Measurements from ENCODE around the gene NFASC. TPM values are rescaled to one million over a fixed set of nuclear protein-coding genes. Genes with fewer than 3 reads are reported as not detected.

NFASC gene
- total RNA-seq, 2 experiments from 2014 or later: 0.32 TPM; not detected in 1

DNA sequence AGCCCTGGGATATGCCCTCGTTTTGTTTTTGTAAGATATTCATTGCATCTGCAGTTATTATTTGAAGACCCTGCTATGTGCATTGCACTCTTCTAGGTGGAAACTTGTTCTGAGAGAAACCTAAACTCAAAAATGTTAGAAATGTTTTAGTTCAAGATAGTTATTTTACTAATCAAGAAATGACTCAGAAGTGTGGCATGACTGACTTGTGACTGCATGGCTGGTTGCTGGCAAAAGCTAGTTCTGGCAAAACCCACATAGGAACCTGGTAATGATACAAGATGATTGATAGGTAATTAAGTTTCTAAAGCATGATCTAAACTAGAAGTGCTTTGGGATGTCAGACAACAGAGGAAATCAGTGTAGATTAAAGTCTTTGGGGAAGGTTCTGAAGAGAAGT is 33.8 kb upstream of the NFASC start:
- Mint-ChIP-seq H3K27ac (no peak overlapping the region), H3K4me1 (ENCODE audit: low read depth) (no peaks in the 10 kb centered on the region), H3K27me3 (ENCODE audit: low read depth) (peaks cover 16% of the 10 kb centered on the region), H3K4me3 (no peak overlapping the region), H3K9me3 (ENCODE audit: insufficient read depth) (no peaks in the 10 kb centered on the region), H3K36me3 (ENCODE audit: low read depth) (no peaks in the 10 kb centered on the region)
- ChIA-PET POLR2A (no interaction called here), CTCF (interaction anchor here (1.0 kb wide), 1 partner anchor 45 kb away, joined by 4 read pairs; no protein-coding TSS in a partner anchor)
- DNase-seq (no peak), ATAC-seq (no peak)

DNA sequence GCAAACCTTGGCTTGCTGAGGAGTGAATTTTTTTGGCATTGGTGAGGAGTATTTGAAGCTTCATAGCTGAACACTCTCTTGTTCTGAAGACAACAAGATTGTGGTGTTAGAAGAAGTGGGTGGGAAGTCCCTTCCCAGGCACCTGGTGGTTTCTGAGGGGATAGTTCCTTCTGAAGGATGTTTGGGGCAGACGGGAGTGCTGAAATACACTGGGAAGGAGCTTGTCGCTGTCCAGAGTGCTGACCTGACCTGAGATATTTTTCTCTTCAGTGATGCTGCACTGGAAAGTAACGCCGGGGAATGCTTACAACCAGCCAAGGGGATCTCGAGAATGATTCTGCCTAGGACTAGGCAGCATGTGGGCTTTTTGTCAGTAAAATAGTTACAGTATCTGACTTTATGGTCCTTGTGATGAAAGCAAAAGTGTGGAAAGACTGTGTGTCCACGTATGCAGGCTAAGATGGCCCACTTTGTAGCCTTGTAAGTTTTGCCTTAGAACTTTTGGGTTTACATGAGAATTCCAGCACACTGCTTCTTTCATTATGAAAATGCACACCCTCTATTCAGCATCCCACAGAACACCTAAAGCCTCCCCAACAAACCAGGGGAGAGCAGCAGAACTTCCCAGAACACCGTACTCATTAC is 33.1 kb upstream of the NFASC start:
- H3K9me3 Mint-ChIP-seq (ENCODE audit: insufficient read depth): no peaks in the 10 kb centered on the region
- DNase-seq (peak; percentile 47), ATAC-seq (no peak)
- POLR2A ChIA-PET: no interaction called here
- H3K27me3 Mint-ChIP-seq (ENCODE audit: low read depth): peaks cover 12% of the 10 kb centered on the region
- H3K4me1 Mint-ChIP-seq (ENCODE audit: low read depth): no peaks in the 10 kb centered on the region
- no peak overlapping the region for H3K27ac Mint-ChIP-seq
- no peak overlapping the region for H3K4me3 Mint-ChIP-seq
- CTCF ChIA-PET: interaction anchor here (1.0 kb wide), 2 partner anchors 46 to 74 kb away, joined by 3 to 4 read pairs; no protein-coding TSS in a partner anchor
- no peaks in the 10 kb centered on the region for H3K36me3 Mint-ChIP-seq (ENCODE audit: low read depth)

DNA sequence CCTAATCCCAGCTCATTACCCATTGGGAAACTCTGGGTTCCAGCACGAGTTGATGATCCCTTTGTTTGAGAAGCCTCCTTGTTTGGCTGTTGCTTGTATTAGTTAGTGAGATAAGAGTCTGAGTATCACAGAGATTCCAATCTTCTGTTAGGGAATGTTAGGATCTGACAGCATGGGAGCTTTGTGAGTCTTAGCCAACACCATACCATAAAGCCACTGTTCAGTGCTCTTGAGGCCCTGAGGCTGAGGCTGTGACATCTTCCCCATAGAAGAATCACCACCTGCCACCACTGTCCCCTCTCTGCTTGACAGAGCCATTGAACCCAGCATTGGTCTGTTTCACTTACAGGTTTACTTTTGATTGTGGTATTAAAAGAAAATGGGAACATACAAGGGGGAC is 29.3 kb upstream of the NFASC start:
- ATAC-seq: no peak
- no peaks in the 10 kb centered on the region for H3K4me1 Mint-ChIP-seq (ENCODE audit: low read depth)
- no peak overlapping the region for H3K4me3 Mint-ChIP-seq
- no peaks in the 10 kb centered on the region for H3K9me3 Mint-ChIP-seq (ENCODE audit: insufficient read depth)
- POLR2A ChIA-PET: no interaction called here
- CTCF ChIA-PET: no interaction called here
- no peak overlapping the region for H3K27ac Mint-ChIP-seq
- H3K36me3 Mint-ChIP-seq (ENCODE audit: low read depth): no peaks in the 10 kb centered on the region
- no peak for DNase-seq
- H3K27me3 Mint-ChIP-seq (ENCODE audit: low read depth): peaks cover 6% of the 10 kb centered on the region

DNA sequence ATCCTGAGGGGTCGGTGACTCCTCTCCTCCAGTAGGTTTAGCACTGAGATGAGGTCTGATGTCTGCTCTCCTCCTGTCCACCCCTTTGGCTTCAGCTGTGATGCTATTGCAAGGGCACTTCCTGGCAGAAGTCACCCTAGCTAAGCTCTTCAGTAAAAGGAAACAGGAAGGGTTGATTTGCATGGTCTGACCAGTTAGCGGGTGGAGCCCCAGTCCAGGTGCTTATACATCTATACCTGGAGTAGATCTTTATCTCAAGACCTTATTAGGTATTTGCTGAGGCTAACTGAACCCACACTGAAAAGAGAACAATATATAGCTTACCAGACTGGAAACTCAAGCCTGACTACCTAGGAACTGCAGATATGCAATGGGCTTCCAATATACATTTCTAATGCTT is 28.9 kb upstream of the NFASC start:
- ChIA-PET CTCF (no interaction called here), POLR2A (no interaction called here)
- no peaks in the 10 kb centered on the region for H3K4me1 Mint-ChIP-seq (ENCODE audit: low read depth)
- ATAC-seq (no peak), DNase-seq (no peak)
- H3K36me3 Mint-ChIP-seq (ENCODE audit: low read depth): no peaks in the 10 kb centered on the region
- H3K27ac Mint-ChIP-seq: no peak overlapping the region
- no peaks in the 10 kb centered on the region for H3K9me3 Mint-ChIP-seq (ENCODE audit: insufficient read depth)
- peaks cover 7% of the 10 kb centered on the region for H3K27me3 Mint-ChIP-seq (ENCODE audit: low read depth)
- H3K4me3 Mint-ChIP-seq: no peak overlapping the region

DNA sequence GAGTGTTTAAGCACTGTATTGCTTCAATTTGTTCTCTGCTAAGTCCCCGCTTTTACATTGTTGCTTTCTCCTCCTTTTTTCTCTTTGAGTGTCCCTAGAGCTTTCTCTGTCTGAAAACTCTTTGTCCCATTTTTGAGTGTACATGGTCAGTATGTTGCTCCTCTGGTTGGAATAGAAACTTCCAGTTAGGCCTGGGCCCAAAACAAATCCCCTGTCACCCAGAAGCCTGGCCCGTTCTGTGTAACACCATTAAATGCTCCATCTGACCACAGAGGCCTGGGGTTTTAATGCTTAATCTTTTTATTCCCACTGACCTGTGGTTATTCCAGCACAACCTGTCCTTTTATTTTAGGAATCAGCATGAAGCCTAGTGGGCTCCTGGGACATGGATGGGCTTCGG is 28.3 kb upstream of the NFASC start:
- ATAC-seq (no peak), DNase-seq (no peak)
- peaks cover 8% of the 10 kb centered on the region for H3K27me3 Mint-ChIP-seq (ENCODE audit: low read depth)
- no peaks in the 10 kb centered on the region for H3K36me3 Mint-ChIP-seq (ENCODE audit: low read depth)
- no peaks in the 10 kb centered on the region for H3K9me3 Mint-ChIP-seq (ENCODE audit: insufficient read depth)
- no peaks in the 10 kb centered on the region for H3K4me1 Mint-ChIP-seq (ENCODE audit: low read depth)
- H3K4me3 Mint-ChIP-seq: no peak overlapping the region
- ChIA-PET CTCF (no interaction called here), POLR2A (no interaction called here)
- no peak overlapping the region for H3K27ac Mint-ChIP-seq

DNA sequence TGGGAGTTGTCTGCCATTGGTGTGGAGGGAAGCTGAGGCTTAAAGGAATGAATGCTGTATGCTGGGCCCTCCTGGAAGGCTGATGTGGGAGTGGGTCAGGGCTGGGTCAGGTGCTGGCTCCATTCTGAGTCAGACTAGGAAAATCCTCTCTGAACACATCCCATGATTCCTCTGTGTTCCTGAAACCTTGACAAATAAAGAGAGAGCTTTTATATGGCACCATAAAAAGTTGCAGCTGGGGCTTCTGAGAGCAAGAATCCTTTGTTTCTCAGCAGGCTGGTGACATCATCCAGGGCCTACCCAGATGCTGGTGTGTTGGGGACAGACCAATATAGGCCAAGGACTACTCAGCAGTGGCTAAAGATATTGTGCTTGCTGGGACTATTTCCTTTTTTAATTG is 27.8 kb upstream of the NFASC start:
- Mint-ChIP-seq H3K4me1 (ENCODE audit: low read depth) (no peaks in the 10 kb centered on the region), H3K27me3 (ENCODE audit: low read depth) (peaks cover 7% of the 10 kb centered on the region), H3K9me3 (ENCODE audit: insufficient read depth) (no peaks in the 10 kb centered on the region), H3K36me3 (ENCODE audit: low read depth) (no peaks in the 10 kb centered on the region), H3K4me3 (no peak overlapping the region), H3K27ac (no peak overlapping the region)
- ChIA-PET POLR2A (no interaction called here), CTCF (no interaction called here)
- ATAC-seq (no peak), DNase-seq (no peak)

DNA sequence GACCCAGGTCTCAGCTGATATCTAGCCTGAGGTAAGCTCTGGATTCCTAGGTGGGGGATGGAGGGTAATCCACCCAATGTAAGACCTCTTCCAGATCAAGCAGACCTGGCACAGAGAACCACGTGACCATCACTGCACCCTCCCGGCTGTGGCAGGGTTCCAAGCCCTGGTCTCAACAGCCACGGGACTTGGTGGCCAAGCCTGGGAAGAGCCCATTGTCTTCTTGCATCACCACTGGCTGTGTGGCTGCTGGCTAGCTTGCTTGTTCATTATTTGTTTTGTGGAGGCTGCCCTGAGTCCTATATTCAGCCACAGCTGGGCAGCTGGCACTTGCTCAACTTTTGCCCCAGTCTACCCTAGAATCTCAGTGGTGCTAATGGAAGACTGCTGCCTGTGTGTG is 24.1 kb upstream of the NFASC start:
- H3K4me1 Mint-ChIP-seq (ENCODE audit: low read depth): no peaks in the 10 kb centered on the region
- CTCF ChIA-PET: no interaction called here
- no peak overlapping the region for H3K27ac Mint-ChIP-seq
- H3K36me3 Mint-ChIP-seq (ENCODE audit: low read depth): no peaks in the 10 kb centered on the region
- no peak for ATAC-seq
- DNase-seq: no peak
- POLR2A ChIA-PET: no interaction called here
- no peak overlapping the region for H3K4me3 Mint-ChIP-seq
- H3K9me3 Mint-ChIP-seq (ENCODE audit: insufficient read depth): no peaks in the 10 kb centered on the region
- H3K27me3 Mint-ChIP-seq (ENCODE audit: low read depth): peaks cover 10% of the 10 kb centered on the region

DNA sequence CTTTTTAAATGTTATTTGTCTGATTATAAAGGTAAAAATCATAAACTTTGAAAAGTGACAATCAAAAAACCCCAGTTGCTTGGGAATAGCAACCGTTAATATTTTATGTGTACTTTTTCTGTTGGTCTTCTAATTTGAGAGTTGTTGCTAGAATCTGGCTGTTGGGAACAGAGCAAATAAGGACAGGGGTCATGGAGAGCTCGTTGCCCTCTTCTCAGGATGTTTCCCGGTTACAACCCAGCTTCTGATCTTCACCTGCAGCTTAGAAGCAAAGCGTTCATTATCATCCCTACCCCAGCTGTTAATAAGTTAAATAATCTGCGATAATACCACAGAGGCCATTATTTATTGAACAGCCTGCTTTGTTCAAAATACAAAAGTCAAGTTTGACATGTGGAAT is 22.1 kb upstream of the NFASC start:
- POLR2A ChIA-PET: interaction anchor here (0.6 kb wide), 1 partner anchor 221 kb away, joined by 3 read pairs; no protein-coding TSS in a partner anchor
- Mint-ChIP-seq H3K36me3 (ENCODE audit: low read depth) (no peaks in the 10 kb centered on the region), H3K4me3 (no peak overlapping the region), H3K9me3 (ENCODE audit: insufficient read depth) (no peaks in the 10 kb centered on the region), H3K27ac (no peak overlapping the region), H3K4me1 (ENCODE audit: low read depth) (no peaks in the 10 kb centered on the region), H3K27me3 (ENCODE audit: low read depth) (peaks cover 16% of the 10 kb centered on the region)
- DNase-seq: no peak
- no peak for ATAC-seq
- CTCF ChIA-PET: no interaction called here

DNA sequence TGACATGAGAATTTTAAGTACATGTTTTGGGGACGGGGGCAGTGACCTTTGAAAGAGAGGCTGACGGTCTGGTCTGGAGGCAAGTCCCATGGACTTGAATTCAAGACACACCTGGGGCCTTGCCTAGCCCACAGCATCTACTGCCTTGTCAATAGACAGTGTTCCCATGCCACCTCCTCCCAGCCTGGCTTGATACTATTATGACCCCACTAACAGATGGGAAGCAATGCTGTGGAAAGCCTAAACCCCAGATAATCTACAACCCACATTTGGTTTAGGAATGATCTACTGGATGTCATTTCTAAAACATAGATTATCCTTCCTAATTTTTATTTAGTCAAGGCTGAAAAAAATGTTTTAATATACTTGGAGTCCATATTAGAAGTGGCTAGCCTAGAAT is 17.8 kb upstream of the NFASC start:
- ATAC-seq: no peak
- Mint-ChIP-seq H3K9me3 (ENCODE audit: insufficient read depth) (no peaks in the 10 kb centered on the region), H3K36me3 (ENCODE audit: low read depth) (no peaks in the 10 kb centered on the region), H3K27ac (no peak overlapping the region), H3K4me1 (ENCODE audit: low read depth) (no peaks in the 10 kb centered on the region), H3K4me3 (no peak overlapping the region), H3K27me3 (ENCODE audit: low read depth) (peaks cover 23% of the 10 kb centered on the region)
- DNase-seq: no peak
- CTCF ChIA-PET: no interaction called here
- POLR2A ChIA-PET: no interaction called here

DNA sequence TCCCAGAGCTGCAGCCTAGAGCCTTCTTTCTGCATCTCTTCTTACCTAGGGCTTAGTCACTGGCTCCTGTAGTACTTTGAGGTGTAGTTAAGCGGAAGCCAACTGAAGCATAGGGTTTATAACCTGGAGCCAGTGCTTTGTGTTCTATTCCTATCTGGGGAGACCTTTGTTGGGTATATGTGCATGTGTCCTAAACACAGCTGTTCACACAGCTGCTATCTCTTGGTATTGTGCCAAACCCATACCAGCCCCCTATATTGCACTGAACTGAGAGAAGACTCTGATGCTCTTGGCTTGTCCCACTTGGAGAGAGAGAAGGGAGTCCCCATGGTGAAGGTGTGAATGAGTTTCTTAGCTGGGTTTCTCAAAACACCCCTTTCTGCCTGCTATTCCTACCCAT is 17.2 kb upstream of the NFASC start:
- H3K27ac Mint-ChIP-seq: no peak overlapping the region
- peaks cover 23% of the 10 kb centered on the region for H3K27me3 Mint-ChIP-seq (ENCODE audit: low read depth)
- H3K36me3 Mint-ChIP-seq (ENCODE audit: low read depth): no peaks in the 10 kb centered on the region
- no peak overlapping the region for H3K4me3 Mint-ChIP-seq
- no peaks in the 10 kb centered on the region for H3K9me3 Mint-ChIP-seq (ENCODE audit: insufficient read depth)
- no peak for ATAC-seq
- POLR2A ChIA-PET: no interaction called here
- no peak for DNase-seq
- CTCF ChIA-PET: interaction anchor here (1.2 kb wide), 1 partner anchor 8 kb away, joined by 3 read pairs; no protein-coding TSS in a partner anchor
- H3K4me1 Mint-ChIP-seq (ENCODE audit: low read depth): no peaks in the 10 kb centered on the region

DNA sequence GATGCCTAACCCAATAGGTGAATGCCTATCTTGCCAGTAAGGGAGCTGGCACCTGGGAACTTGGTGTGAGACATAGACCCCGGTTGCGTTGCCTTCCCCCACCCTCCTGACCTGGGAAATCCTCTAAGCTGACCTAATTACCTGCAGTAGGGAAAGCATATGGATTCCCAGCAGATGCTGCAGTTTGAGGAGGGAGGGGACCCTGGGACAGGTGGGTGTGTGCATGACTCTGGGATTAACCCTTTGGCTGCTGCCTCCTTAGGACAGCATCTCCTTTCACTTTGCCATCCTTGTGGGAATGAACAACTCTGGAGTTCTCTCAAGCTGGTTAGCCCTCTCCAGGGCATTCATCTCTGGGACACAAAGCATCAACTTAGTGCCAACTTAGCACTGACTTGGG is 16.4 kb upstream of the NFASC start:
- ATAC-seq (no peak), DNase-seq (no peak)
- Mint-ChIP-seq H3K4me1 (ENCODE audit: low read depth) (no peaks in the 10 kb centered on the region), H3K36me3 (ENCODE audit: low read depth) (no peaks in the 10 kb centered on the region), H3K27me3 (ENCODE audit: low read depth) (peaks cover 21% of the 10 kb centered on the region), H3K27ac (no peak overlapping the region), H3K9me3 (ENCODE audit: insufficient read depth) (no peaks in the 10 kb centered on the region), H3K4me3 (no peak overlapping the region)
- CTCF ChIA-PET: interaction anchor here (1.2 to 1.8 kb wide), 2 partner anchors 9 to 47 kb away, joined by 3 to 6 read pairs; no protein-coding TSS in a partner anchor
- POLR2A ChIA-PET: no interaction called here

DNA sequence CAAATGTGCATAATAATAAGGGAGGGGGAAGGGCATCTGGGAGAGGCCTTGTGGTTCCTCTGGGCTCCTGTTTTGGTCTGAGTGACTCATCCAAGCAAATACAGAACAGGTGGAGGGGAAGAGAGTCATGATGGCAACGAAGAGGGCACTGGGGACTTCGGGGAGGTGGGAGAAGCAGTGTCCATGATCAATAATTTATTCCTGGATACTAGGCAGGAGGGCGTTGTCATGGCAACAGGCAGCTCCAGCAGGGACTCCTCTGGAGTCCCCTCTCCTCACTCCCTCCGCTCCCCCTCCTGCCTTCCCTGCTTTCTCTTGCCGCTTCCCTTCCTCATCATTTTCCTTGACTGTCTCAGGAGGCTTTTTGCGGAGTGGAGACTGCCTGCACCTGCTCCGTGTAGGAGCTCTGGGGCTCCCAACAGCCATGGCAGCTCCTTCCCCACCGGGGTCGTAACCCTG is 12.3 kb upstream of the NFASC start:
- no peak overlapping the region for H3K27ac Mint-ChIP-seq
- H3K27me3 Mint-ChIP-seq (ENCODE audit: low read depth): peaks cover 29% of the 10 kb centered on the region
- no peaks in the 10 kb centered on the region for H3K9me3 Mint-ChIP-seq (ENCODE audit: insufficient read depth)
- DNase-seq (no peak), ATAC-seq (no peak)
- H3K4me1 Mint-ChIP-seq (ENCODE audit: low read depth): no peaks in the 10 kb centered on the region
- CTCF ChIA-PET: no interaction called here
- POLR2A ChIA-PET: interaction anchor here (0.7 kb wide), 1 partner anchor 37 kb away, joined by 3 read pairs; no protein-coding TSS in a partner anchor
- H3K36me3 Mint-ChIP-seq (ENCODE audit: low read depth): no peaks in the 10 kb centered on the region
- H3K4me3 Mint-ChIP-seq: no peak overlapping the region

DNA sequence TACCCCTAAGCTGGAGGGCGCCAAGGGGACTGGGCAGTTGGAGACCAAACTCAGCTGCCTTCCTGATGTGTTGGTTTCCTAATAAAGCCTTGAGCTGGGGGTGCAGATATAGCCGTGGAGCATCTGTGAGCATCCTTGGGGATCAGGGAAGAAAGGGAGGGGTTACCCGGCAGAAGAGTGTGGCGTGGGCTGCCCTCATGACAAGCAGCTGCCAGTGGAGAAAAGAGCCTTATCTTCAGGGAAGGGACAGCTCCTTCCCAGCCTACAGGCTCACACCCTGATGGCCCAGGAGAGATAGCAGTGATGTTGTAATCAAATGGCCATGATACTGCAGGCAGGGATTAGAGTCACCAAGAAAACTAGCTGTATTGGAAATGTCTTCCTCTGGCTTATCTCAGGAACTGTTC is 10.8 kb upstream of the NFASC start:
- Mint-ChIP-seq H3K4me1 (ENCODE audit: low read depth) (no peaks in the 10 kb centered on the region), H3K4me3 (no peak overlapping the region), H3K9me3 (ENCODE audit: insufficient read depth) (no peaks in the 10 kb centered on the region), H3K27me3 (ENCODE audit: low read depth) (peaks cover 32% of the 10 kb centered on the region), H3K27ac (no peak overlapping the region), H3K36me3 (ENCODE audit: low read depth) (no peaks in the 10 kb centered on the region)
- ChIA-PET CTCF (no interaction called here), POLR2A (no interaction called here)
- DNase-seq (no peak), ATAC-seq (no peak)

Data from activated CD8-positive, alpha-beta T cell treated with anti-CD3 and anti-CD28 coated beads, Interleukin-2, amount 10 ng/mL, durations not matched to agents 7 days and 5 days (primary cell).